ENCODE measurements around the gene SLC25A6. TPM values are rescaled to one million over a fixed set of nuclear protein-coding genes. Genes with fewer than 3 reads are reported as not detected.

SLC25A6 gene
- total RNA-seq, 3 donors from 2014 or later, result 435 to 455 (median 450) TPM

DNA sequence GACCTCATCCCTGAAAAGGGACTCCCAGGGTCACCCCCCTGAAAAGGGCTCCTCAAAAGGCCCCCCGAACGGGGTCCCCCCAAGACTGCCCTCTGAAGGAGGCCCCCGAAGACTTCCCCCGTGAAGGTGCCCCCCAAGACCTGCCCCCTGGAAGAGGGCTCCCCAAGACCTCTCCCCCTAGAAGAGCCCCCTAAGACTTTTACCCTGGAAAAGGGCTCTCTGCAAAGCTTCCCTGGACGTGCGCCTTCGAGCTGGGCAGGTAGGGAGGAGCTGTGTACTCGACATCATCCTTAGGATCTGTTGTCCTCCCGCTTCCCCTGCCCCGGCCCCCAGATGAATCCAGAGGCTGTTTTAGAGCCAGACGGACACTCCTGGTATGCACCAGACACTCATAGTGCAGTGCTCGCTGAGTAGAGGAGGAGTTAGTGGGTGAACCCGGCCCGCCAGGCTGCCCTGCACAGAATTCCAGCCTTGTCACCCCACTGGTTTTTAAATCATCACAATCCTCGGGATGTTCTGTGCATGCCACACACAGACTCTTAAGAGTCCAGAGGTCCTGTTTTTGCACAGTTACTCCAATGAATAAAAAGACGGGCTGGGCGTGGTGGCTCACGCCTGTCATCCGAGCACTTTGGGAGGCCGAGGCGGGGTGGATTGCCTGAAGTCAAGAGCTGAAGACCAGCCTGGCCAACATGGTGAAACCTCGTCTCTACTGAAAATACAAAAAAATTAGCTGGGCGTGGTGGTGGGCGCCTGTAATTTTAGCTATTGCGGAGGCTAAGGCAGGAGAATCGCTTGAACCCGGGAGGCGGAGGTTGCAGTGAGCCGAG is 5.7 kb upstream of the SLC25A6 start:
- TF ChIP-seq, protein P1, sequence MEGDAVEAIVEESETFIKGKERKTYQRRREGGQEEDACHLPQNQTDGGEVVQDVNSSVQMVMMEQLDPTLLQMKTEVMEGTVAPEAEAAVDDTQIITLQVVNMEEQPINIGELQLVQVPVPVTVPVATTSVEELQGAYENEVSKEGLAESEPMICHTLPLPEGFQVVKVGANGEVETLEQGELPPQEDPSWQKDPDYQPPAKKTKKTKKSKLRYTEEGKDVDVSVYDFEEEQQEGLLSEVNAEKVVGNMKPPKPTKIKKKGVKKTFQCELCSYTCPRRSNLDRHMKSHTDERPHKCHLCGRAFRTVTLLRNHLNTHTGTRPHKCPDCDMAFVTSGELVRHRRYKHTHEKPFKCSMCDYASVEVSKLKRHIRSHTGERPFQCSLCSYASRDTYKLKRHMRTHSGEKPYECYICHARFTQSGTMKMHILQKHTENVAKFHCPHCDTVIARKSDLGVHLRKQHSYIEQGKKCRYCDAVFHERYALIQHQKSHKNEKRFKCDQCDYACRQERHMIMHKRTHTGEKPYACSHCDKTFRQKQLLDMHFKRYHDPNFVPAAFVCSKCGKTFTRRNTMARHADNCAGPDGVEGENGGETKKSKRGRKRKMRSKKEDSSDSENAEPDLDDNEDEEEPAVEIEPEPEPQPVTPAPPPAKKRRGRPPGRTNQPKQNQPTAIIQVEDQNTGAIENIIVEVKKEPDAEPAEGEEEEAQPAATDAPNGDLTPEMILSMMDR (IDR thresholded peaks at IDR 0.05), result no peak
- no peaks in the 10 kb centered on the region for H3K36me3 ChIP-seq (ENCODE audit: low read depth)
- no peaks in the 10 kb centered on the region for H3K9me3 ChIP-seq
- ATAC-seq (no peak), DNase-seq (peak in 2 of 3 donors; percentile 16 to 26)
- no peak overlapping the region for H3K4me3 ChIP-seq
- intact Hi-C loops (cut with DNase I, micrococcal nuclease), result no loop called here
- H3K4me1 ChIP-seq (ENCODE audit: low read depth), result peaks cover 2% of the 10 kb centered on the region

DNA sequence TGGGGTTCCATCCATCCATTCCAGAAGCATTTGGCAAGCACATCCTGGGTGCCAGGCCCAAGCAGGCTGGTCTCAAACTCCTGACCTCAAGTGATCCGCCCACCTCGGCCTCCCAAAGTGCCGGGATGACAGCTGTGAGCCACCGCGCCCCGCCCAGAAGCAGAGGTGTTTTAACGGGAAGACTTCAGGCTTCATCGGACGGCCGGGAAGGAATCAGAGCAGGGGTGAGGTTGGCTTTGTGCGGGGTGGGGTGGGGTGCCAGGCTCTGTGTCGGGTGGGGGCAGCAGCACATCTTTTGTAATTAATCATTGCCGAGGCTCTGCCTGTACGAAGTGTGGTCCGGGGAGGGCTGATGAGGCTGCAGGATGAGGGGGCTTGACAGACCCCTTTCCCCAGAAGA is 5.1 kb upstream of the SLC25A6 start:
- H3K4me3 ChIP-seq, result no peak overlapping the region
- peaks cover 2% of the 10 kb centered on the region for H3K4me1 ChIP-seq (ENCODE audit: low read depth)
- intact Hi-C loops (cut with DNase I, micrococcal nuclease), result no loop called here
- TF ChIP-seq, protein P1 (IDR thresholded peaks at IDR 0.05), result no peak
- peaks cover 3% of the 10 kb centered on the region for H3K36me3 ChIP-seq (ENCODE audit: low read depth)
- peak in 2 of 3 donors; percentile 18 to 51 for DNase-seq
- ATAC-seq, result no peak
- no peaks in the 10 kb centered on the region for H3K9me3 ChIP-seq

DNA sequence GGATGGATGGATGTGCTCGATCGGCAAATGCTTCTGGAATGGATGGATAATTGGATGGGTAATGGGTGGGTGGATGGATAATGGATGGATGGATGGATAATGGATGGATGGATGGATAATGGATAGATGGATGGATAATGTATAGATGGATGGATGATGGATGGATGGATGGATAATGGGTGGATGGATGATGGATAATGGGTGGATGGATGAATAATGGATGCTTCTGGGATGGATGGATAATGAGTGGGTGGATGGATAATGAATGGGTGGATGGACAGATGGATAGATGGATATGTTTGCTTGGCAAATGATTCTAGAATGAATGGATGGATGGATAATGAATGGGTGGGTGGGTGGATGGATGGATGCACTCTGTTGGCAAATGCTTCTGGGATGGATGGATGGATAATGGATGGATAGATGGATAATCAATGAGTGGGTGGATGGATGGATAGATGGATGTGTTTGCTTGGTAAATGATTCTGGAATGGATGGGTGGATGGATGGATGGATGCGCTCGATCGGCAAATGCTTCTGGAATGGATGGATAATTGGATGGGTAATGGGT is 3.8 kb upstream of the SLC25A6 start:
- peaks cover 8% of the 10 kb centered on the region for H3K4me1 ChIP-seq (ENCODE audit: low read depth)
- H3K36me3 ChIP-seq (ENCODE audit: low read depth), result peaks cover 3% of the 10 kb centered on the region
- H3K4me3 ChIP-seq, result no peak overlapping the region
- no peak for DNase-seq
- TF ChIP-seq, protein P1 (IDR thresholded peaks at IDR 0.05), result no peak
- H3K9me3 ChIP-seq, result no peaks in the 10 kb centered on the region
- intact Hi-C loops (cut with DNase I, micrococcal nuclease), result no loop called here
- no peak for ATAC-seq

DNA sequence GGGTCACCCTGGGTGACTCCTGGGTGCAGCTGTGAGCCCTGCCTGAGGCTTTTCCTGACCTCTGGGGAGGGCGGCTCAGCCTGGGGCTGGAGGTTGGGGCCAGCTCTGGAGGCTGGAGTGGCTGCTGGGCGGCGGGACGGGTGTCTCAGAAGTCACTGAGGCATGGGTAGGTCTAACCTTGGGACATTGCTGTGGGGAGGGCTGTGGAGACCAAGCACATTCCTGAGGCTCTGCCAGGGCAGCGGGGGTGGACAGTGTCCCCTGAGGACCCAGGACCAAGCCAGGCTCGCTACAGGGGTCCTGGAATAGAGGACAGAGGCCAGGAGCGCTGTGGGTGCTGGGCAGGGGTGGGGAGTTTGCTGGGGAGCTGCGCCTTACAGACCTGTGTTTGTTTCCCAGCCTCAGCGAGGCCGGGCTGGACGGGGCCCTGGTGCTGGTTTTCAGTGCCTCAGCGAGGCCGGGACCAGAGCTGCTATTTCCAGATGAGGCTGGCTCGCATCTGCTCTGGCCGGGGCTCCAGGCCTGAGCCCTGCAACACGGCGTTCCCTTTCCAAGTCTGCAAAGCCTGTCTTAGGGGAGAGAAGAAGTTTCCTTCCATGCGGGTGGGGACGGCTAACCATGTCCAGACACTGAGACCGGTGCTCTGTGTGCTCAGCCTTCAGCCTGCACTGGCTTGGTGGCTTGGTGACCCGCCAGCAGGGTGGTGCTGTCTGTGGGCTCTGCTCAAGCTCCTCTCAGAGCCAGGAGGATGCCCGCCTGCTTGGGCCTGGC is 3.0 kb upstream of the SLC25A6 start:
- H3K4me3 ChIP-seq, result no peak overlapping the region
- no peak for ATAC-seq
- intact Hi-C loops (cut with DNase I, micrococcal nuclease), result no loop called here
- H3K9me3 ChIP-seq, result no peaks in the 10 kb centered on the region
- peaks cover 16% of the 10 kb centered on the region for H3K4me1 ChIP-seq (ENCODE audit: low read depth)
- TF ChIP-seq, protein P1 (IDR thresholded peaks at IDR 0.05), result no peak
- H3K36me3 ChIP-seq (ENCODE audit: low read depth), result peaks cover 3% of the 10 kb centered on the region
- peak in 2 of 3 donors; percentile 30 to 51 for DNase-seq

DNA sequence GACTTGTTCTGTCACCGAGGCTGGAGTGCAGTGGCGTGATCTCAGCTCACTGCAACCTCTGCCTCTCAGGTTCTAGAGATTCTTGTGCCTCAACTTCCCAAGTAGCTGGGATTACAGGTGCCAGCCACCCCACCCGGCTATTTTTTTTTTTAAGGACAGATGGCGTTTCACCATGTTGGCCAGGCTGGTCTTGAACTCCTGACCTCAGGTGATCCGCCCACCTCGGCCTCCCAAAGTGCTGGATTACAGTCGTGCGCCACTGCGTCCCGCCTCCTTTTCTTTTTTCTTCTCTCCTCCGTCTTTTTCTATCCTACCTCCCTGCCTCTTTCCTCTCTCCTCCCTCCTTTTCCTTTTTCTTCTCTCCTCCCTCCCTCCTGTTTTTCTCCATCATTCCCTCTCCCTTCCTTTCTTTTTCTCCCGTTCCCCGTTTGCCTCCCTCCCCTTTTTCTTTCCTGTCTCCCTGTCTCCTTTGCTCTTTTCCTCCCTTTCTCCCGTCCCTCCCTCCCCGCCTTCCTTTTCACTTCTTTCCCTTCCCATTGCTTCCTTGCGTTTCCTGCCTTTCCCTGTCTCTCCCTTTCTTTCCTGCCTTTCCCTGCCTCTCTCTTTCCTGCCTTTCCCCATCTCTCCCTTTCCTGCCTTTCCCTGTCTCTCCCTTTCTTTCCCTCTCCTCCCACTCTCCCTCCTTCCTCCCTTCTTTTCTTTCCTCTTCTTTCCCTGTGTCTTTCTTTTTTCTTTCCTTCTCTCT is 2.1 kb upstream of the SLC25A6 start:
- no peak overlapping the region for H3K4me3 ChIP-seq
- peaks cover 17% of the 10 kb centered on the region for H3K4me1 ChIP-seq (ENCODE audit: low read depth)
- ATAC-seq (no peak), DNase-seq (peak in 2 of 3 donors; percentile 20 to 33)
- no peaks in the 10 kb centered on the region for H3K9me3 ChIP-seq
- H3K36me3 ChIP-seq (ENCODE audit: low read depth), result peaks cover 3% of the 10 kb centered on the region
- TF ChIP-seq, protein P1 (IDR thresholded peaks at IDR 0.05), result no peak
- intact Hi-C loops (cut with DNase I, micrococcal nuclease), result no loop called here
